Muscle layer of duodenum (tissue), 2 donors: ENCODE results near the gene SFPQ.

ENCODE experiments used
- H3K27ac ChIP-seq: one replicate; pipeline ENCODE4 v1.7.0; 2013; ENCODE audit warnings: mild to moderate bottlenecking, low read length
- H3K27me3 ChIP-seq: one replicate; pipeline ENCODE4 v1.7.0; 2013; ENCODE audit warnings: low read depth, mild to moderate bottlenecking, control low read depth, low read length
- H3K36me3 ChIP-seq, 2 donors: one replicate each; pipeline ENCODE4 v1.7.0; 2013; ENCODE audit warnings: low read length in 2 of 2, control low read depth in 1 of 2, mild to moderate bottlenecking in 1 of 2; ENCODE audit not compliant: insufficient read depth in 2 of 2, control insufficient read depth in 1 of 2
- H3K4me1 ChIP-seq, 2 donors: one replicate each; pipeline ENCODE4 v1.7.0; 2013; ENCODE audit warnings: low read length in 2 of 2, mild to moderate bottlenecking in 2 of 2, control low read depth in 1 of 2, moderate library complexity in 1 of 2; ENCODE audit not compliant: insufficient read depth in 2 of 2, control insufficient read depth in 1 of 2
- H3K4me3 ChIP-seq, 2 donors: one replicate each; pipeline ENCODE4 v1.7.0; 2013; ENCODE audit warnings: low read length in 2 of 2, low read depth in 1 of 2, mild to moderate bottlenecking in 1 of 2
- H3K9me3 ChIP-seq, 2 donors: one replicate each; pipeline ENCODE4 v1.7.0; 2013; ENCODE audit warnings: low read length in 2 of 2, control low read depth in 1 of 2, mild to moderate bottlenecking in 1 of 2; ENCODE audit not compliant: control insufficient read depth in 1 of 2
- donor health status: healthy.

SFPQ gene

DNA sequence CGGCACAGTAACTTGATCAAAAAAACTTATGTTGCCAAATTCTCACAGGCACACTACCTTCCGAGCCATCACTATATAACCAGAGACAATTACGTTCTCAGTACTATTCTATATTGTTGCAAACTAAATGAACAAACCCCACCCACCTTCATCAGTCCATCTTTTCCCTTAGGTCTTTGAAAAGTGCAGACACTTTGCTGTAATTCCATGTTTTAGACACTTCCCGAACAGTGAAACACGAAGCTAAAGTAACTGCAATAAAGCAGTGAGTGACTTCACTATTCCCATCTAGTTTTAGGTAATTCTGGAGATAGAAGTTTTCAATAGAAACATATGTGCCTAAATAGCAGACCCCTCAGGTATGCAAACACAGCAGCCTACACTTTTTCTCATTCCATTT lies 7.7 kb downstream of the SFPQ start:
- H3K9me3 ChIP-seq: no peaks in the 10 kb centered on the region
- peaks cover 93 to 94% of the 10 kb centered on the region in 2 donors for H3K36me3 ChIP-seq
- no peaks in the 10 kb centered on the region for H3K27me3 ChIP-seq
- no peak overlapping the region for H3K4me3 ChIP-seq
- H3K4me1 ChIP-seq: peaks cover 11 to 74% of the 10 kb centered on the region in 2 donors
- no peak overlapping the region for H3K27ac ChIP-seq

DNA sequence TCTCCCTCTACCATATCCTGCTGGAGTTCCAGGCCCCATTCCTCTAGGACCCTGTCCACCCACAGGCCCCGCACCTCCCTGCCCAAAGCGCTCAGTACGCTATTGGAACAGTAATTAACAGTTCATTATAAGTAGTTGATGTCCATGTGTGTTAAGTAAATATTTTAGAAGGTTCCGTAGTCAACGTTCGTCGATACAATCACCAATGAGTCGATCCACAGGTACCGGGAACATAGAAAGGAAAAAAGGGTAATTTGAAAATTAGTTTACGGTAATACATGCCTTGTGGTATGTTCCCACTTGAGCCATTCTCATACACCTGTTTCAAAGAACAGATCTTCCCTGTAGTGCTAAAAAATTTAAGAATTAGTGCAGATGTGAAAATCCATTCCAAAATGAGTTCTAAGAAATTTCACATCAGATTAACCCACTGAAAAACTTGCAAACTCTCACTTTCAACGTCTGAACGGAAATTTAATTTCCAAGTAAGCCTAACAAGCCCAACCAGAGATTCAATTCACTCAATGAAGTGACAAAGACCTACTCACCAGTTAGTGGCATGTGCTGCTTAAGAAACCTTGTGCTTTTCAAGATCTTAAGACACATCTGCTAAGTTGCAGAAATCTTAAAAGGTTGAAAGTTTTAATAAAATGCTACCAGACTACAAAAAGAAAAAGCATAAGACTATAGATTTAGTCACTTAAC lies 8.3 kb downstream of the SFPQ start:
- Histone ChIP-seq H3K4me1 (peaks cover 8 to 74% of the 10 kb centered on the region in 2 donors), H3K9me3 (no peaks in the 10 kb centered on the region), H3K27ac (no peak overlapping the region), H3K27me3 (no peaks in the 10 kb centered on the region), H3K36me3 (peaks cover 87 to 95% of the 10 kb centered on the region in 2 donors), H3K4me3 (no peak overlapping the region)

DNA sequence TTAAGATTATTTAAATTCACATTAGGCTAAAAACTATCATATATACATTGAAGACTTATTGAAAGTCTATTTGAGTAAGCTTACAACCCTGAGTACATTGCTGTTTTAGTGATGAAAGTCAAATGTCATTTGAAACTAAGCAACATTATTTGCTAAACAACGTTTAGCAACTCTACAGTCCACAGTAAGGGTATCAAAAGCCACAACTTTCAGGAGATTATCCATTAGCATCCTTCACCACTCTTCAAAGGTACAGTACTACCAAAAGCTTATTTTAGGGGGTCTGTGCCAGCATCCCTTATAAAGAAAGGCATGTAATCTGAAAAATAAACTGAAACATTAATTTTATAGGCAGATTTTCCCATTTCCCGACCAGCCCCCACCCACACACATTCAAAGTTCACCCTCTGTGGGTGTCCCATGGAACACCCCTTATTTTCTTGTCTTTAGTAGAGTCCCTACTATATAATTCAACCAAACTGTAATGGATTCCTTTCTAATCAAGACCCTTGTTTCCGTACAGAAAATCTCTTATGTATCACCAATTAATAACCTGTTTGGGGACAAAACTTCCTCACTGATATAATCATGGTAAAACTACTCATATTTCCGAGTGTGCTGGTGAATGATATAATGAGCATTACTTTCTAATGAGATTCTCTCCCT lies 11.0 kb downstream of the SFPQ start:
- H3K36me3 ChIP-seq: peaks cover 84 to 92% of the 10 kb centered on the region in 2 donors

DNA sequence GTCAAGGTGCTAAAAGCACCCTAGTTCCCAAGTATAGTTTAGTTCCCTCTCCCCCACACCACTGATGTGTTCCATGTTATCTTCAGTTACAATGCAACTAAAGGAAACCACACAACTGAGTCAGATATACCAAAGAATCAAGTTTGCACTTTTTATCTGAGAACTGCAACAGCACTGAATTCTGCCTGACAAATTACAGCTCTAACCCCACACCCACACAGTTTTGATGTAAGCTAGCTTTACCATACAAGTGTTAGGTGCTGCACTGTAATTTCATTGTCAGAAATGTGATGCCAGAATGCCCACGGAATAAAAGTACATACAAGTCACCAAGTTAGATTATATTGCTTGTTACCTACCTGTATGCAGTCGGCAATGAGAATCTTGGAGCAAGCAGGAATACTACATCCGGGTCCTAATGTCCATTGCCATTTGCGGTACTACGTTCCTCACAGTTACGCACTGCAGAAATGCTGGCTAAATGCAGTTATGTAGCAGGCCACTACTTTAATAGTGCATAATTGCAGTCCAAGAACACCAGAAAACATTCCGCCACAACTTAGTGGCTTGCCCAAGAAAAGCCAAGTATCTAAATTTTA lies 12.1 kb downstream of the SFPQ start:
- no peak overlapping the region for H3K27ac ChIP-seq
- peaks cover 85 to 89% of the 10 kb centered on the region in 2 donors for H3K36me3 ChIP-seq
- no peak overlapping the region for H3K4me3 ChIP-seq
- no peaks in the 10 kb centered on the region for H3K9me3 ChIP-seq
- no peaks in the 10 kb centered on the region for H3K27me3 ChIP-seq
- peaks cover 0 to 54% of the 10 kb centered on the region in 2 donors for H3K4me1 ChIP-seq

More for the DNA sequence above, 11.0 kb downstream of the SFPQ start:
- H3K9me3 ChIP-seq: no peaks in the 10 kb centered on the region
- no peaks in the 10 kb centered on the region for H3K27me3 ChIP-seq
- H3K4me3 ChIP-seq: no peak overlapping the region
- H3K27ac ChIP-seq: no peak overlapping the region
- H3K4me1 ChIP-seq: peaks cover 0 to 65% of the 10 kb centered on the region in 2 donors

DNA sequence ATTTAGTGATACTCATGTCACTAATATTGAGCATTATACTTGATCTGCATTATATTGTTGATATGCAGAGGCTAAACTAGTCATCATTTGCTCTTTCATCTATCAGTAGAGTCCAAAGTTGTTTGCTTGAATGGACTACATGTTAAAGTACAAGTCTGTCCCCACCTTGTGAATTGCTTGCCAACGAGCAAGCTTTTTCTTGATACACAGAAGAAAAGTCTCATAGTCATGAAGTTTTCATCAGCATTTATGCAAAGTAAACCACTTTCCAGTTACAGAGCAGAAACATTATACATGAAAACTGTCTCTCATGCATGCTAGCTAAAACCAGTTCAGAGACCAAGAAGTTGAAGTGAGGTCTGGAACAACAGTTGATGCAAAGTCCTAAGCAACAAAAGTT lies 13.0 kb downstream of the SFPQ start:
- Histone ChIP-seq H3K36me3 (peaks cover 85 to 89% of the 10 kb centered on the region in 2 donors), H3K9me3 (no peaks in the 10 kb centered on the region), H3K27me3 (no peaks in the 10 kb centered on the region), H3K4me1 (peaks cover 0 to 46% of the 10 kb centered on the region in 2 donors), H3K4me3 (no peak overlapping the region), H3K27ac (no peak overlapping the region)

DNA sequence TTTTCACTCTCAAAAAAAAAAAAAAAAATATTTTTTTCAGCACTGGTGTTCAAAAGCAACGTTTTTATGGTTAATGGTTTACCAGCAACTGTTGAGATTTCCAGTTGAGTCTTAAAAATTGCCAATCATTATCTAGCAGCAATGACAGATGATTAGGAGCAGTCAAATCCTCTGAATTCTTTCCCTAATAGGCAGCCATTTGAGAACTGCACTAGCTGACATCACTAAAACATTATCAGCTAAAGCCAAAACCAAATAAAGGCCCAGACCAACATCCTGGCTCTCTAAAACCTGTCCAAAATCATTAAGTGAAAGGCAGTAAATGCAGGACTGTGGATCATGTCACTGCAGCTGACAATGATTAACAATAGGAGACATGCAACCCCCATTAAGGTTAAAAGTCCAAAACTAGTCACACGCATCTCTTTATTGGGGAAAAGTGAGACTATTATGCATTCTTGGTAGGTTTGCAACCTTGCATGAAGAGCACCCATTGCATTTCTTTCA lies 14.0 kb downstream of the SFPQ start:
- no peak overlapping the region for H3K4me3 ChIP-seq
- H3K4me1 ChIP-seq: peaks cover 0 to 46% of the 10 kb centered on the region in 2 donors
- H3K9me3 ChIP-seq: no peaks in the 10 kb centered on the region
- peaks cover 78 to 81% of the 10 kb centered on the region in 2 donors for H3K36me3 ChIP-seq
- H3K27ac ChIP-seq: no peak overlapping the region
- no peaks in the 10 kb centered on the region for H3K27me3 ChIP-seq

DNA sequence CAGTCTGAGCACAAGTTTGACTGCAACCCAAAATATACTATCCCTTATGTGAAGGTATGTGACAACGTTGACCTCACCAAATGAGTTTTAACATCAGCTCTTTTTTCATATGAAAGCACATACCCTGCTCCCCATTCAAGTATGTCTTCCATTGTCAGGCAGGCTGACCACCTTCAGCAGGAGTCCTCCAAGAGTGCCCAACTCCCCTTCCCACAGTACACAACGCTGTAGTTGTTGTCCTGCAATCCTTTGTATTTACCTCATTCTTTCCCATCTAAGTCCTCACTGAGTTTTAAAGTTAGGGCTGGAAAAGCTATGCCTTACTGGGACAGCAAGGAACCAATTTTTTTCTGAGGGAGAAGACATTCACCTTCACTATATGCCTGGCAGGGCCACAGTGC lies 14.7 kb downstream of the SFPQ start:
- peaks cover 73 to 75% of the 10 kb centered on the region in 2 donors for H3K36me3 ChIP-seq
- no peaks in the 10 kb centered on the region for H3K9me3 ChIP-seq
- no peak overlapping the region for H3K27ac ChIP-seq
- no peaks in the 10 kb centered on the region for H3K27me3 ChIP-seq
- no peak overlapping the region for H3K4me3 ChIP-seq
- peaks cover 0 to 46% of the 10 kb centered on the region in 2 donors for H3K4me1 ChIP-seq

DNA sequence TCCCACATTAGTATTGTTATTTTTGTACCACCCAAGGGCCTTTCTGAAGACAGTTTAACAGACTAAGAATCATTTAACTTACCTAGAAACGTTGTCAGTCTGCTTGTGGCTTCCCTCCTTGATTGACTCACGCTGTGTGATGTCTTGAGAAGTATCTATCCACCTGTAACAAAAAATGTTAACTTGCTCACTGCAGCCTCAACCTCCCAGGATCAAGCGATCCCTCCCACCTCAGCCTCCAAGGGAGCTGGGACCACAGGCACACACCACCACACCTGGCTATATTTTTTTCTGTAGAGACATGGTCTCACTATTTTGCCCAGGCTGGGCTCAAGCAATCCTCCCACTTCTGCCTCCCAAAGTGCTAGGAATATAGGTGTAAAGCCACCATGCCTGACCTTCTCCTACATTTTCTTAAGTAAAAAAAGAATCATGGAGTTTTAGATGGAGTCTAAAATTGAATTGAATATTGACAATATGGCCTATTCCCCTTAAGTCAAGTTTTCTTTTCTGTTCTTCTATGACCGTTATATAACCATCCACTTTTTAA lies 15.6 kb downstream of the SFPQ start:
- no peak overlapping the region for H3K27ac ChIP-seq
- H3K4me1 ChIP-seq: peaks cover 0 to 39% of the 10 kb centered on the region in 2 donors
- no peak overlapping the region for H3K4me3 ChIP-seq
- H3K36me3 ChIP-seq: peaks cover 65 to 68% of the 10 kb centered on the region in 2 donors
- H3K9me3 ChIP-seq: no peaks in the 10 kb centered on the region
- no peaks in the 10 kb centered on the region for H3K27me3 ChIP-seq

DNA sequence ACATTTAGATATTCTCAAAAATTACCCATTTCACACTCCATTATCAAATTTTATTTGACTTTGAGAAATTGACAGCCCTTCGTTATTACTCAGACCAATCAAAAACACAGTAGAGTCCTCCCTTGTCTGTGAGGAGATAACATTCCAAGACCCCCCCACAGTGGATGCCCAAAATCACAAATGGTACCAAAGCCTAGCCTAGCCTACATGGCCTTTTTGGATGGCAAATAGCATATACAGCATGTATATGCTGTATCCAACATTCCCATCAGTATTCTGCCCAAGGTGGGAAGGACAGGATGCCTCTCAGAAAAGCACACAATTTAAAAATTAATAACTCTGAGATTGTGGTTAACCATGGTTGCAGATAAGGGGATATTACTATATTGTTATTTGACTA lies 17.3 kb downstream of the SFPQ start:
- H3K27ac ChIP-seq: no peak overlapping the region
- H3K9me3 ChIP-seq: no peaks in the 10 kb centered on the region
- peaks cover 0 to 26% of the 10 kb centered on the region in 2 donors for H3K4me1 ChIP-seq
- no peaks in the 10 kb centered on the region for H3K27me3 ChIP-seq
- peaks cover 48 to 51% of the 10 kb centered on the region in 2 donors for H3K36me3 ChIP-seq
- no peak overlapping the region for H3K4me3 ChIP-seq

DNA sequence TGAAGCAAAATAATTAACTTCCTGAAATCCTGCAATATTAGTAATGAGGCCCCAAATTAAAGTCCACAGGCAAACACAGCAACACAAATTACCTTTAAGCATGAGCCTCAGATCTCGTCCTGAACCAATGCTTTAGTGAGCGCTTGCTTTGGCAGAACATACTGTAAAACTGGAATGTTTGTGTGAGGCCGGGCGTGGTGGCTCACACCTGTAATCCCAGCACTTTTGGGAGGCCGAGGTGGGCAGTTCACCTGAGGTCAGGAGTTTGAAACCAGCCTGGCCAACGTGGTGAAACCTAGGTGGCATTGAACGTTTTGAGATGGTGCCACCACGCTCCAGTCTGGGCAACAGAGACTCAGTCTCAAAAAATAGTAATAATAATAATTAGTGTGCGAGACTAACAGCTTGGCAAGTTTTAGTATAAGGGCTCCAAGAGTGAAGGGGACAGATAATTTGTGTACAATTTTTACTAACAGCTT lies 17.8 kb downstream of the SFPQ start:
- peaks cover 44 to 46% of the 10 kb centered on the region in 2 donors for H3K36me3 ChIP-seq
- H3K27me3 ChIP-seq: no peaks in the 10 kb centered on the region
- no peaks in the 10 kb centered on the region for H3K9me3 ChIP-seq
- H3K27ac ChIP-seq: no peak overlapping the region
- H3K4me3 ChIP-seq: no peak overlapping the region
- H3K4me1 ChIP-seq: peaks cover 0 to 21% of the 10 kb centered on the region in 2 donors
